NCI-H1417 treated with DMSO at 0.1 percent for 48 hours (cell line): ENCODE measurements around the gene CCDC146.
"Not testable (repeated sequence)": the region's sequence is repeated elsewhere in the genome, so short reads cannot be mapped to it uniquely, and the experiment has no call there.

Source experiments
- DNase-seq: peaks from one replicate; lab custom pipeline; 2025; lab: John Stamatoyannopoulos, UW

The CCDC146 gene

DNA sequence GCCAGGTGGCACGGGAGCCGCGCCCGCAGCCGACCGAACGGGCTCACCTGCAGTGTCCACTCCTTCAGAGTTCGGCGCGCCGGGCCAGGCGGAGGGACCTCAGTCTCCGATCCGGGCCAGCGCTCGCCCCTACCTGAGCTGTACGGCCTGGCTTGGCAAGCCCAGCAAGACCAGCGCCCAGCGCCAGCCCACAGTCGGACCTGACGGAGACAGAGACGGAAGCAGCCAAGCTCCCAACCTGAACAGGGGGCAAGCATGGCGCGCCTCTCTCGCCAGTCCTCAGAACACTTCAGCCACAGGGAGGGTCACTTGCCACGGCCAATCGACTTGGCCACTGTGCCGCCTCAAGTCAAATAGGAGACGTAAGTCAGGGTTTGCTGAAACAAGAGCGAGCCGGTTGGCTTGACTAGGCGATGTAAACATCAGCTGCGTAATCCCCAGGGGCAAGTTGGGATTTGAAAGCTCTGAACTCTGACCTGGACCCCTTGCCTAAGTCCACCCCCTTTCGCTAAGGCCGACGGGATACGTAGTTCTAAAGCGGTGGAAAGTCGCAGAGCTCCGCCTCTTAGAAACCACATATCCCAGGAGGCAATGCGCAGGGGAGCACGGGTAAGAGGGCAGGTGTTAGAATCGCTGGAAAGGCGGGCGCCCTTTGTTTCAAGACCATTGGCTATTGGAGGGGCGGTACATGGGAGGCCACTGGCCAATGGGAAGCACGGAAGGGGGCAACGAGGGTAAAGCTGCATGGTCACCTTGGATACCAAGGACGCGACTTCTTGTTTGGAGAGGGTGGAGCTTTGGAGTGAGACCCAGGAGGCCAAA, at the start of gene CCDC146:
TSS of gene CCDC146 (plus strand) at position 756 of the 822 bp plus-strand sequence. CDS start 45,054 bp downstream, outside the sequence.
- DNase-seq = peak; percentile 84

DNA sequence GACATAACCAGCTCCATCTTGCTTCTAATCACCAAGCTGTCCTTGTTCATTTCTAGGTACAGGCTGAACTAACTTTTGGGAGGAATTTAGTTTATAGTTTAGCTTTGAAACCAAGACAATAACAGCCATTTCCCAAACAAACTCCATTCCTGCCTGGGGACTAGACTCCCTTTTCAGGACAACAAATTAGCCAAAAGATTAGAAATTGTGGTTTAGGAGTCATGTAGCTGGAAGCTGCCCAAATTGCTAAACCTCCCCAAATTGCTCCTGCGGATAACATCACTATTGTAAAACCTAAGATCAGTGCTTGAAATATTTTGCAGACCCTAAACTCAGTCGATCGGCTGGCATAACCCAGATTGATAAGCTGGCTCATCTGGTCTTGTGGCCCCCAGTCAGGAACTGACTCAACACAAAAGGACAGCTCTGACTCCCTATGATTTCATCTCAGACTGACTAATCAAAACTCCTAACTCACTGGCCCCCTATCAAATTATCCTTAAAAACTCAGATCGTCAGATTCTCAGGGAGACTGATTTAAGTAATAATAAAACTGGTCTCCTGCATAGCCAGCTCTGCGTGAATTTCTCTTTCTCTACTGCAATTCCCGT, 47.5 kb upstream of the CCDC146 start:
- not testable (repeated sequence) for DNase-seq

GRCh38 chr7:77077060-77077459, 45.4 kb upstream of the CCDC146 start:
- not testable (repeated sequence) for DNase-seq

DNA sequence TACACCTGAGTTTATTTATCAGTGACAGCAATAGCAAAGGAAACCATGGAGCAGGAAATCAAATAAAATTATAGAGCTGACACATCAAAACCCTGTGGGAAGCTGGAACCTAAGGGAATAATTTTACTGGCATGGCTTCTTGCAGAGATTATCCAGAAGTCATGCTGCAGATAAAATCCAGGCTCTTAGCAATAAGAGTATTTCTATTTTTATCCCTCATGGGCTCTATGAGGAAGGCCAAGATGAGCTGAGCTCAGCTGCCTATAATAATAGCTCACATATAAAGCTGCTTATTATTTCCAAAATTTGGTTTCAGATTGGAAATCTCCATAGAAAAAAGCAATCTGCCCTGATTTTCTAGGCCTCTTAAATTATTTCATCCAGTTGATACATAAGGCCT, 43.3 kb upstream of the CCDC146 start:
- DNase-seq = not testable (repeated sequence)

- DNase-seq = not testable (repeated sequence)
Observed at GRCh38 chr7:77079624-77080023, 42.8 kb upstream of the CCDC146 start.

DNA sequence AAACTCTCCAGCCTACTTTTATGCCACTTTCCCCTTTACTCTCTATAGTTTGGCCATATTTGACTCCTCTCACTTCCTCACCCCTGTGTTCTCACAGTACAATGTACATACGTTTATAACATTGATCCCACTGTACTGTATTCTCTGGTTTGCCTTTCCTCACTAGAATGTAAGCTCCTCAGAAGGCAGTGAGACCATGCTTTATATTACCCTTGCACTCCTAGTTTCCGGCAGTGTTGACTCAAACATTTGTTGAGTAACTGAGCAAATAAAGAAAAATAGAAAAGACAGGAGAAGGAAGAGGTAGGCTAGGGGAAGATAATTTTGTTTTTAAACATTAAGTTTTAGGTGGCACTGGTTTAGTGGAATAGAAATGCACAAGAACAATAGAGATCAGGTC, 42.2 kb upstream of the CCDC146 start:
- not testable (repeated sequence) for DNase-seq

DNA sequence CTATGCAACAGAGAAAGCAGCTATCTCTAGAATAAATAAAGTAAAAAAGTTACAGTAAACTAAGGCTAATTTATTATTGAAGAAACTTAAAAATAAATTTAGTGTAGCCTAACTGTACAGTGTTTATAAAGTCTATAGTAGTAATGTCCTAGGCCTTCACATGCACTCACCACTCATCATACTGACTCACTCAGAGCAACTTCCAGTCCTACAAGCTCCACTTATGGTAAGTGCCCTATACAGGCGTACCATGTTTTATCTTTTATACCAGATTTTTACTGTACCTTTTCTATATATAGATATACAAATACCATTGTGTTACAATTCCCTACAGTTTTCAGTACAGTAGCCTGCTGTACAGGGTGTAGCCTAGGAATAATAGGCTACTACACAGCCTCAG, 40.2 kb upstream of the CCDC146 start:
- not testable (repeated sequence) for DNase-seq

- not testable (repeated sequence) for DNase-seq
Observed at GRCh38 chr7:77092301-77092700, 30.1 kb upstream of the CCDC146 start.

- not testable (repeated sequence) for DNase-seq
Observed at GRCh38 chr7:77100501-77100900, 21.9 kb upstream of the CCDC146 start.

- DNase-seq = not testable (repeated sequence)
Observed at GRCh38 chr7:77101187-77101586, 21.2 kb upstream of the CCDC146 start.

DNA sequence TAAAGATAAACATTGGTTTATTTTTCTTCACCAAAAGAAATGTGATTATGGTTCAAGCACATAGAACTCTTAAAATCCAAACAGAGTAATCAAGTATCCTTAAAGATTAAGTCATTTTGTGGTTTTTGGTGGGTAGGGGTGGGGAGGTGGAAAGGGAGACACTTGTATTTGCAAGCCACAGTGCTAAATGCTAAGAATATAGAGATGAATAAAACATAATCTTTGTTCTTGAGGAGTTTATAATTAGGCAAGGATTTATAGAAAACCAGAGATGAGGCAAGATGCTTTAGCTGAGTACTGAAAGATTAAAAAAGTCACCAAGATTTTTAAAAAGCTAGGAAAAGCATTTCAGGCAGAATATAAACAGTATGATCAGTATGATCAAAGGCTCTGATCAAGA, 19.7 kb upstream of the CCDC146 start:
- not testable (repeated sequence) for DNase-seq

- DNase-seq = not testable (repeated sequence)
Observed at GRCh38 chr7:77105904-77106303, 16.5 kb upstream of the CCDC146 start.

GRCh38 chr7:77107659-77108058, 14.8 kb upstream of the CCDC146 start:
- DNase-seq = not testable (repeated sequence)

DNA sequence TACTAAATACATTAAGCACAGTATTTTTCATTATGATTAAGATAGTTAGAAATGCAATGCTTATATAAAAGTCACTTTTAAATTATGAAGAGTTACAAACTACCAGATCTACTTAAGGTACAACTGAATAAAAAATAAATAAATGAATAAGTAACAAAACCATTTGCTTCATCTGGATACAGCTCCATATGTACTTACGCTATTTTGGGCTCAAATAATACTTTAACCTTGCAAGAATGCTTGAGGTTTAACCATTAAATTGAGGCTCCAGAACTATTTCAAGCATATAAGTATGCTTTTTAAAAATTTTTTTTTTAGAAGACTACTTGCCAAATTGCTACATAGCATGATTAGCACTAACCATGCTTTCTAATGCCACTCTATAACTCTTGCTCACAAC, 14.1 kb upstream of the CCDC146 start:
- DNase-seq = not testable (repeated sequence)

- not testable (repeated sequence) for DNase-seq
Observed at GRCh38 chr7:77112719-77113306, 9.6 kb upstream of the CCDC146 start.

- not testable (repeated sequence) for DNase-seq
Observed at GRCh38 chr7:77125486-77125885, 3.1 kb downstream of the CCDC146 start.

GRCh38 chr7:77127009-77127408, 4.6 kb downstream of the CCDC146 start:
- not testable (repeated sequence) for DNase-seq

DNA sequence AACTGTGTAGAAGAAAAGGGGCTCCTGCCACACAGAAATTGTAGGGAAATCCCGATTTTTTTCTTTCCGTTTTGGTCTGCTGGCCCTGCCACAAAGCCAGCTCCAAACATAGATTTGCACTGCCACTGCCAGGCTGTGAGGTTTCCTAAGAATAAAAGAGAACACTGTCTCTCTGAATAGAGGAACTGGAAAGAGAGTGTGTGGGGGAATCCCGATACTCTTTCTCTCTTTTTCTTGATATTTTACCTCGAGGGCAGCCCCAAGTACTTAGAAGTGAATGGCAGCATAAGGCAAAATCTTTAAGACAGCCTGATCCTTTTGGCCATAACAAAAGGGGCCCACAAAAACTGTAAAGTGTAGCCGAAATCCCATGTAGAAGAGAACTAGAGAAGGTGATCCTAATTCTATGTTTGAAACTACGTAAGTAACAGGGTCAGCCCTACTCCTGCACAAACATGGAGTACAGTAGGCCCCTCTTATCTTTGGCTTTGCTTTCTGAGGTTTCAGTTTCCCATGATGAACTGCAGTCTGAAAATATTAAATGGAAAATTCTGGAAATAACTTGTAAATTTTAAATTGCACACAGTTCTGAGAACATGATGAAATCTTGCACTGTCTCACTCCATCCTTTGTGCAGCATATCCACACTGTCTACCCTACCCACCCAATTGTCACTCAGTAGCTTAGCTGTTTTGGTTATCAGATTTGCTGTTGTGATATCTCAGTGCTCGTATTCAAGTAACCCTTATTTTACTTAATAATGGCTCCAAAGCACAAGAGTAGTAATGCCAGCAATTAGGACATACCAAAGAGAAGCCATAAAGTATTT, 6.4 kb downstream of the CCDC146 start:
- not testable (repeated sequence) for DNase-seq

- not testable (repeated sequence) for DNase-seq
Observed at GRCh38 chr7:77131781-77132180, 9.4 kb downstream of the CCDC146 start.

DNA sequence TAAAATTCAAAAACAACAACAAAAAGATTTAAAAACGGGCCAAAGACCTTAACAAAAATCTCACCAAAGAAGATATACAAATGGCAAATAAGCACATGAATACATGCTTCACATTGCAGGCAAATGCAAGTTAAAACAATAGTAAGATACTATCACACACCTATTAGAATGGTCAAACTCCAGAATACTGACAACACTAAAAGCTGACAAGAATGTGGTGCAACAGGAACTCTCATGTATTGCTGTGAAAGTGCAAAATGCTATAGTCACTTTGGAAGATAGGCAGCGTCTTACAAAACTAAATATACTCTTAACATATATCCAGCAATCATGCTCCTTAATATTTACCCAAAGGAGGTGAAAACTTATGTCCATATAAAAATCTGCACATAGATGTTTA, 16.3 kb downstream of the CCDC146 start:
- not testable (repeated sequence) for DNase-seq

- DNase-seq = not testable (repeated sequence)
Observed at GRCh38 chr7:77140291-77140690, 17.9 kb downstream of the CCDC146 start.

GRCh38 chr7:77152232-77152631, 29.8 kb downstream of the CCDC146 start:
- not testable (repeated sequence) for DNase-seq
